Forelimb muscle (tissue), 1 donor: Measurements from ENCODE around the gene ST6GAL2. TPM values are rescaled to one million over a fixed set of nuclear protein-coding genes. Genes with fewer than 3 reads are reported as not detected.

Experiments
- DNase-seq: peaks from one replicate; pipeline ENCODE4 v3.0.0-alpha.2; 2013; ENCODE audit warnings: low read depth
- polyA plus RNA-seq: library from polyadenylated mRNA; unstranded; fragments of 120-200 nt; gene quantifications from one replicate; pipeline ENCODE4 v1.2.1, GENCODE V29; 2013; ENCODE audit not compliant: insufficient read length

Gene ST6GAL2, protein sequence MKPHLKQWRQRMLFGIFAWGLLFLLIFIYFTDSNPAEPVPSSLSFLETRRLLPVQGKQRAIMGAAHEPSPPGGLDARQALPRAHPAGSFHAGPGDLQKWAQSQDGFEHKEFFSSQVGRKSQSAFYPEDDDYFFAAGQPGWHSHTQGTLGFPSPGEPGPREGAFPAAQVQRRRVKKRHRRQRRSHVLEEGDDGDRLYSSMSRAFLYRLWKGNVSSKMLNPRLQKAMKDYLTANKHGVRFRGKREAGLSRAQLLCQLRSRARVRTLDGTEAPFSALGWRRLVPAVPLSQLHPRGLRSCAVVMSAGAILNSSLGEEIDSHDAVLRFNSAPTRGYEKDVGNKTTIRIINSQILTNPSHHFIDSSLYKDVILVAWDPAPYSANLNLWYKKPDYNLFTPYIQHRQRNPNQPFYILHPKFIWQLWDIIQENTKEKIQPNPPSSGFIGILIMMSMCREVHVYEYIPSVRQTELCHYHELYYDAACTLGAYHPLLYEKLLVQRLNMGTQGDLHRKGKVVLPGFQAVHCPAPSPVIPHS
- 2.5 TPM for polyA plus RNA-seq

DNA sequence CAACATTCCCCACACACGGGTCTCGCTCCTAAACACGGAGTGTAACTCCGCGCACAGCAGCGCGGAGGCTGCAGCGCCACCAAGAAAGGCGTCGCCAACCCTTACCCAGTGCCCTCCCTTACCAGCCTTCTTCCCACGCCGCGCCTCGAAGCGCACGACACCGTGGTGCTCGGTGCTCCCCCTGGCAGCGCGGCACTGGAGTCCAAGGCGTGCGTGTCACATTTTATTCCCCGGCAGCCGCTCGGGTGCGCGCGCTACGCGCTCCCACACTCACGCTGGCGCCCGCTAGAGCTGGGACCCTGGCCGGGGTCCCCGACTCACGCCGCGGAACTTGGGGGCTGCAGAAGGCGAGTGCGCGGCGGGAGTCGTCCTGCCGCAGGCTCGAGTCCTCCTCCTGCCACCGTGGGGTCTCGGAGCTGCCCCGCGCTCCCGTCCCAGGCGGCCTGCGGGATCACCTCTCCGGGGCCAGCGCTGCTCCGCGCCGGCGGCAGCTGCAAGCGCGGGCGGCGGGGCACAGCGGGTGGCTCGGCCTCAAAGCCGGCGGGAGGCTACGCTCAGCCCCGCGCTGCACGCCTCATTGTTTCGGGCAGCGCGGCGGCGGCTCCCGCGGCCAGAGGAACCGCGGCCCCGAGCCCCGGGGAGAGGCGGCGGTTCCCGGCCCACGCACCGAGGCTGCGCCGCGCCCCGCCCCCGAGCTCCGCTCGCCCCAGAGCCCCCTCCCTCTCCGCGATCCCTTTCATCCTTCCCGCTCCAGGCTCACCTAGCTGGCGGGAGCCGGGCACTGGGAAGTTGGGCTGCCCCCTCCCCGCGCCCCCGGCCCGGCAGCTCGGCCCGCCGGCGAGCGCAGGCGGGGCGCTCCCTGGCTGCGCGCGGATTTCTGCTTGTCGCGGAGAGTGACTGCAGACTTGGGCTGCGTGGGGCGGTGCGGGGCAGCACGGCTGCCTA is at the start of gene ST6GAL2:
ST6GAL2 (minus strand) TSS at position 197 of the 945 bp plus-strand sequence. CDS start 42,190 bp downstream, outside the sequence.
- DNase-seq, result no peak

DNA sequence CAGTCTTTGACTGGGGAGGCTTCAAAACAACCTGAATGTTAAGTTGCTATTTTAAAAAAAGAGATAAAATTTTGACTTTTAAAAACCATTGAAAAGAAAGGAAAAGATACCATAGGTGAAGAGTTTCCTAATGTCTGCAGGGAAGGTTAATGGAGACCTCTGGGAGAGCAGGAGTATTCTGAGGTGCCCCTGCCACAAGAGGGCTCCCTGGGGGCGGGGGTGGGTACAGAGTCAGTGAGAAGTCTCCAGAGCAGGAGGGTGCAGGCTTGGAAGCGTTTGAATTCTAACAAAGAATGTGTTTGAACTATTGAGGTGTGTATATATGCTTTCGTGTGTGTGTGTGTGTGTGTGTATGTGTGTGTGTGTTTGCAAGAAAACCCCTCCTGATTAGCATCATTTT is 46.7 kb upstream of the ST6GAL2 start:
- DNase-seq, result no peak

DNA sequence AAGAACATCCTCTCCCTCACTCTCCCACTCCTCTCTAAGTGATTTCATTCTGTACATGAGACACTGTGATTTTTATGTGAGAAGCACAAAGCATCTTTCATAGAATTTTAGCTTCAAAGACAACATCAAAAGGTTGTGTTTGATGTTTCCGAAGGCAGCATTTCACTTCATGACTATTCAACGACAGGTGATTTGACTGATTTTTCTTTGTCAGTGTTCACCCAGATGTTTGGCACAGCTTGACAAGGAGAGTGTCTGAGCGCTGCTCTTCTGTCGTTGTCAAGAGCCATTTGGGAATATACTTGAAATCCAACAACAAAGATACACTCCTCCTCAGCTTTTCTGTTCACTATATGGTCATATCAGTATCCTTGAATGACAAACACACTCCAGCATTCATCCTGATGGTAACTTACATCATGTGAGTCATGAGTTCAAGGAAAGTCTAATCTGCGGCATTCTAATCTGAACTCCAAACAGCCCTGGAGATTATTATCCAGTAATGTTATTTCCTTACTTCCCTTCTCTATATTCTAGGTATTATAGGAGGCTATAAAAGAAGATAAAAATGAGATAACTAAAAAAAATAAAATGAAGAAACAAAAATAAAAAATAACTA is 45.9 kb upstream of the ST6GAL2 start:
- no peak for DNase-seq

DNA sequence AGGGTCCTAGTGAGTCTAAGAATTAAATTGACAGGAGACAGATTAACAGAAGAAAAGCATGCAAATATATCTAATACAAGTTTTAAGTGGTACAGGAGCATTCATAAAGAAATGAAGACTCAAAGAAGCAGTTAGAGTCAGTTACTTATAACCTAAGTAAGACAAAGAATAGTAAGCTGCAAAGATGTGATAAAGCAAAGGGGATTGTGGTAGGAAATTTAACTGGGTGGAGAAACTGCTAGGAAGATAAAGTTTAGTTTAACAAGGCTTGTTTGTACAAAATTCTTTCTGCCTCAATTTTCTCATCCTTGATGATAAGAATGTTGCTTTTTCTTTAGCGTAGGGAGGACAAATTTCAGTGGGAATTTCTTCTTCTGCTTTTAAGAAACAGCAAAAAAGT is 35.5 kb upstream of the ST6GAL2 start:
- no peak for DNase-seq

DNA sequence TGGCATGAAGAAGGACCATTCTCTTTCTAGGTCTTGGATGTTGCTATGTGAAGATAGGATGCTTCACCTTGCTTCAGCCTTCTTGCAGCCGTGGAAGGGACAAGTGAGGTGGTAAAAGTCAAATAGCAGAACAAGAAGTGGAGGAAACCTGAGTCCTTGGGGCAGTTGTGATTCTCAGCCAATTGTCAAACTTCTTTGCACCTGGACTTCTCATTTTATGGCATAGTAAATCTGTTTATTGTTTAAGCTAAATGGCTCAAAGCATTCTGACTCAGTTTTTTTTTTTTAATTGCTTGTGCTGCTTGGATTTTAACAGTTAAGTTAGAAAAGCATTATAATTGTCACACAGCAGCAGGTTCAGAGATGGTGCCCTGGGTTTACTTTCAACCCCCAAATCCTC is 33.0 kb upstream of the ST6GAL2 start:
- DNase-seq, result no peak

DNA sequence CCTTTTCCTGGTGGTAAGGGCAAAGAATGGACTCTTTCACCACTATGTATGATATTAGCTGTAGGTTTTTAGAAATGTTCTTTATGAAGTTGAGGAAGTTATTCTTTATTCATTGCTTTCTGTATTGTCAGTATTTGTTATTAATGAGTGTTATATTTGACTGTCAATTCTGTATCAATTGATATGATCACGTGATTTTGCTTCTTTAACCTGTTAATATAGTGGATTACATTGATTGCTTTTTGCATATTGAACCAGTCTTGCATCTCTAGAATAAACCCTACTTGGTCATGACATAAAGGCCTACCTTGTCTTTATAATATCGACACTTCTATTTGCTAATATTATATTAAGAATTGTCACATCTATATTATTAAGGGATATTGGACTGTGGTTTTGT is 18.3 kb upstream of the ST6GAL2 start:
- no peak for DNase-seq

DNA sequence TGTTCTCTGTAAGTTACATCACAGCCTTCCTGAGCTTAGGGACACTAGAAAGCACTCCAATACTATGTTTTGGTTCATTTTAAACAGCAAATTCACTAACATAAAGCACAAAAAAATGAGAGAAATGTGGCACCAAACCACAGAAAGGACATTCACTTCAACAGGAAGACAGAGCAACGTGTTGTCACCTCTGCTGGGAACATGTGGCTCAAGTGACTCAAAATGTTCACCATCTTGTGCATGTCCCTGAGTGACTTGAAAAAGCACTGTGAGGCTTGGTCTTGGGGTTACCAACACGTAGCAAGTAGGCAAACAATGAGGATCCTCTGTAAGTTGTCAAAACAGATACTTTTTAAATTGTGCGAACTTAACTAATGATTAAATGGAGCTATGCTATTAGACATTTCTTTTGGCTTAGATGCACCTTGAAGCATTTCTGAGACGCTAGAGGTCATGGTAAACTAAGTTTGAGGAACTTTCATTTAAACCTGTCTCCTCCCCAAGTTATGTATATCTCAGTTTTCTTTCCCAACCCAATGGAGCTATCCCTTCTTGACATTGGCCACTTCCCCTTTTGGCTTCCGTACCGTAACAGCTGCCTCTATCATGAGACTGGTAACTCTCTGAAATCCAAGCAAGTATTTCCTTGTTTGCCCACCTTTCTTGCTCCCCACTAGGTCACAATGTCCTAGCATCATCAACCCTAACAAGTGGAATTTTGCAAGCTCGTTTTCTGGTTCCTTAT is 14.0 kb upstream of the ST6GAL2 start:
- DNase-seq, result no peak

DNA sequence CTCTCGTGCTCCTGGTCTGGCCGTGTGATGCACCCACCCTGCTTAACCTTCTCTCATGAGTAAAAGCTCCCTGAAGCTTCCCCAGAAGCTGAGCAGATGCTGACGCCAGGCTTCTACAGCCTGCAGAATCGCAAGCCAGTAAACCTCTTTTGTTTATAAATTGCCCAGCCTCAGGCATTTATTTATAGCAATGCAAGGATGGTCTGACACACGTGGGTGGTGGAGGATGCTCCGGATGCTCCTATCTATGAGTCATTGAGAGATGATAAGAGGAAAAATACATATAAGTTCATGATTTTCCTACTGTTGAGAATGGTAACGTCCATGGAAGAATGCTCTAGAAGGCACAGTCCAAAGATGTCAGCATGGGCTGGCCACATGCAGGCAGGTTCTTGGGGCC is 8.6 kb upstream of the ST6GAL2 start:
- no peak for DNase-seq

DNA sequence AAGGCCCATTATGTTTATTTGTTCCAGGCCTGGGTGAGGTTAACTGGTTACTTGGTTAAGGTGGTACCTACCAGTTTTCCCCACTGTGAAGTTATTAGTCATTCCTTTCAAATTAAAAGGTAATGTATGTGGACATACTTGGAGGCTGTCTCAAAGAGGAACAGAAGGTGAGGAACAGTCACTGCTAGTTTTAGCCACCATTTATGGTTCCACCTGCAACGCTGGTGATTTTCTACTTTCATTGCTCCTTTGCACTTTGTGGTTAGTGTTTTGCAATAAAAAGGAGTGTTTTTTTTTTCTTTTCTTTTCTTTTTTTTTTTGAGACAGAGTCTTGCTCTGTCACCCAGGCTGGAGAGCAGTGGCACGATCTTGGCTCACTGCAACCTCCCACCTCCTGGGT is 6.1 kb upstream of the ST6GAL2 start:
- no peak for DNase-seq

DNA sequence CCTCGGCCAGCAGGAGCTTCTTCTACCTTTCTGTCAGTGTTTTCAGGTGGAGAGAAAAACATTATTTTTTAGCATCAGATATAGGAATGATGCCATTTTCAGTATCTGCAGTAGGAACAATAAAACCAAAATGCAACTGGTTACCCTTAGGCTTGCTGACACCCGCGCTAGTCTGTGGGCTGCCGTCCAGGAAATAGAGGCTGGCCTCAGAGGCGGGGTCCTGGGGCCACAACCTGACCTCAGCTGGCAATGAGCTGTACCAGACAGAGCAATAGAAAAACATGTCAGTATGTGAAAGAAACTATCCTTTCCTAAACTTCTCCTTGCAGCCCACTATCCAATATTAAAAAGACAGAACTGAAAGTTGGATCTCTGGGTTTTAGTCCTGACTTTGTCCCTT is 4.6 kb upstream of the ST6GAL2 start:
- DNase-seq, result no peak

DNA sequence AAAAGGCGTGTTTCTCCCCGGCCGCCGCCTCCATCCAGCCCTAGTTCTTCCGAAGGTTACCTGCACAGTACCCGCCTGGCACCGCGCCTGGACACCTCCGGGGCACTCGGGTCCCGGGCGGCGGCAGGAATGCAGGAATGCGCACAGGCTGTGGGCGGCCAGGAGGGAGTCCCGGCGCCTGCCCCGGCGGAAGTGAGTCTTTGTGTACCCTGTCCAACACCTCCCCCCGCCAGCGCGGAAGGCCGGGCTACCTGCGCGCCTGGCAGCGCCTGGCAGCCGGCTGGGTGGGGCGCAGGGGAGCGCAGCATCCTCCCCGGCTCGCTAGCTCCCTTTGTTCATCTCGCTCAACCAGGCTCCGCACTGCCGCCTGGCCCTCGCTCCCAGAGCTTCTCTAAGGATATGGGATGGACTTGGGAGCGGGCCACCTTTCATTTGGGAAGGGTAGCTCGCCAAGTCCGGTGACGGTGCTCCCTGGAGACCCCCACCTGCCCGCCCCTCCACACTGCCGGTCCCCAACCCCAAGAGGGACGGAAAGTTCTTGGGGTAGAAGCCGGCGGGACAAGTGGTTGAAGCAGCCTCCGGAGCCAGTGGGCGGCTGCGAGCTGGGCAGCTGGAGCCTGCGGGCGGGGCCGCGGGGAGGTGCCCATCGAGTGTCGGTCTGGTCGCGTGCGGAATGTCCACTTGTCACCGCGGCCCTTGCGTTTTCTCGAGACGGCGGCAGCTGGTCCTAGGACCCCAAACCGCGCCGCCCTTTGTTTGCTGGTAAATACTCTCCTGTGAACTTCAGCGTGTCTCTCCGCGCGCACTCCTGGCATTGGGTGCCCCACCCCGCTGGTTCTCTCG is 1.2 kb upstream of the ST6GAL2 start:
- no peak for DNase-seq

DNA sequence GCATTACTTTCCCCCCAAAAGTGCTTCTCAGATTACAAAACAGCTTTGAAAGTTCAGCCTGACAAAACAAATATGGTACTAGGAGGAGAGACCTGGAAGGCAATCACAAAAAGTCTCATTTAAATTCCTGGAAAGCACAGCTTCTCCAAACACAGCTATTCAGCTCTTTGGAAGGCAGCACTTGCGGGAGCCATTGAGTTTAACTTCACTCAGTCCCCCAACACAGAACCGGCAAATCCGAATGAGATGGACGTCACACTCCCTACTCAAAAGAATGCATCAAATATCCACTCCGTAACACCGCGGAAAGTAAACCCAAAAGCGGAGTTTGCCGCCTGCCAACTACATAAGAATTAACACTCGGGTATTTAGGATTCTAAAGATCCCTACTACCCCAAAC is 638 bp downstream of the ST6GAL2 start:
- no peak for DNase-seq

DNA sequence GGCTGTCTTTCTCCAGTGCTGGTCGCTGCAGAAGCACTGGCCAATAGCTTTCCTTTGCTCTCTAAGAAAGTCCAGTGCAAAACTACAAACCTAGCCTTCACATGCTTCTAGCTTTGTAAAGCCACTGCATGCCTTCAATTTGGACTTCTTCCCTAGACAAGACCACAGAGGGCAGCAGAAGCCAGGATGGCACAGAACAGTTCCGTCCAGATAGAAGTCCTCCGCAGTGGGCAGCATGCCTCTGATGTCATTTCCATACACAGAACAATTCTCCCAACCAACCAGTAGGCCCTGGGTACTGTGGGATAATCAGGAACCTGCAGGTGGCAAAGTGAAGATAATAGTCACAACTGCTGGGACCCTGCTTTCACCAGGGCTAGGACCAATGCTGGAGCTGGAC is 3.3 kb downstream of the ST6GAL2 start:
- no peak for DNase-seq

DNA sequence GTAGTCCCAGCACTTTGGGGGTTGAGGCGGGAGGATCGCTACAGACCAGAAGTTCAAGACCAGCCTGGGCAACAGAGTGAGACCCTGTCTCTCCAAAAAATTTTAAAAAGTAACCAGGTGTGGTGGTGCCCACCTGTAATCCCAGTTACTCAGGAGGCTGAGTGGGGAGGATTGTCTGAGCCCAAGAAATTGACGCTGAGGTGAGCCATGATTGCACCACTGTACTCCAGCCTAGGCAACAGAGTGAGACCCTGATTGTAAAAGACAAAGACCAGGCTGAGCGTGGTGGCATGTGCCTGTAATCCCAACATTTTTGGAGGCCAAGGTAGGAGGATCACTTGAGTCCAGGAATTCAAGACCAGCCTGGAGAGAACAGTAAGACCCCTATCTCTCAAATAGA is 7.8 kb downstream of the ST6GAL2 start:
- DNase-seq, result no peak

DNA sequence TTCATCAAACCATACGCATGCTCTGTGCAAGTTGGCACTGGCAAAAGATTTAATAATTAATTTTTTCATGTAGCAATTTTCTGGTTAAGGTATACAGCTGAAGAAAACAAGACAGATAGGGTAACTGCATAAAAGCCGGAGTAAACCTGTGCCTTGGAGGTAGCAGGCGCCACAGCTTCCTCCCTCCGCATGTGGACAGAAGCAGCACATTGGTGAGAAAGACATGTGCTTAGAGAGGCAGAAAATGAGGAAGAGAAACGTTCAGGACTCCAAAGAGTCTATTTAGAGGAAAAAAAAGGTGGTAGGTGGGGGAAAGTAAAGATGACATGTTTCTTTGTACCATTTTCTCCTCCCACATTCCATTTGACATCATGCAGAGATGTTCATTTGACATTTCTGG is 9.3 kb downstream of the ST6GAL2 start:
- DNase-seq, result no peak

DNA sequence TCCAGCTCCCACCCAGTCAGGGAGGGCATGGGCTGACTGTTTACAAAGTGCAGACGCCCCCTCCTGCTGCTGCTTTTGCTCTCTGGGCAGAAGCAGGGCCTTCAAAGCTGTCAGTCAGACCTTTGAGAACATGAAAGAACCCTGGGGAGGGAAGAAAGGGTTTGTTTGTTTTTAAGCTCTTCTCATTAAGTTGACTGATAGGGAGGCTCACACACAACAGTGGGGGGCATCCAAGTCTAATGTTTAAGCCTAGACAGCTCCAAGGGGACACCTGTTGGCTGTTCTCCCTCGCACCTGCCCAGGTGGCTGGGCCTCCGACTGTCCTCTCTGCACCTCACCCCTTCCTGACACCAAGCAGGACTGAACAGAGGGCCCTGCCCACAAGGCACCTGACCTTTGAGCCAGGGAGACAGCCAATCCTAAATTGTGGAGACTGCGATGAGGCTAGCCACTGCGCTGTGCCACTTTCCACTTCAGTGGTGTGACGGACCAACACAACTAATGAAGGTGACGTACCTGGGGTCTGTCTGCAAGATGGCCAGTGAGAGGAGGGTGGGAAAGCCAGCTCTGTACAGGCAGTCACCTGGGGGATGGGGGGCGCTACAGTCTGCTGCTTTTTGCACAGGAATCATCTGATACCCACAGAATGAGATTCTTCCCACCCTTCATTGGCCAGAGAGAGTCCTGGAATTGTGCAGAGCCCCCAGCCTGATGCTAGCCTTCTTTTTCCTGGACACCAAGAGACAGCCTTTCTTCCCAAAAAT is 16.3 kb downstream of the ST6GAL2 start:
- no peak for DNase-seq

DNA sequence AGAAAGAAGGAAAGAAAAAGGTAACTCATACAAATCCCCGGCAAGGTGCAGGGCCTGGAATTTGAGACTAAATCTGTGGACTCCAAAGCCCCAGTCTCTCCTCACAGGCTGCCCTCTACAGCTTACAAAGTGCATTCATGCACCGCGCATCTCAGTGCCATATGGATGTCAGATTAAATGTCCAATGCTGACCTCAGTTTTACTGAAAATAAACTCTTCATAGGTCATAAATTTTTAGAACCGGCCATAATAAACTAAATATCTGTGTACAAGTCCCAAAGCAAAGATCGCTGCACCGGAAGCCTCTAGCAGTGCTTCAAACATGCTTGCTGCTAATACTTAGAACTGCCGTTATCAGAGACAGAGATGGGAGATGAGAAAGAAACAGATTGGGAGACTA is 17.7 kb downstream of the ST6GAL2 start:
- no peak for DNase-seq

DNA sequence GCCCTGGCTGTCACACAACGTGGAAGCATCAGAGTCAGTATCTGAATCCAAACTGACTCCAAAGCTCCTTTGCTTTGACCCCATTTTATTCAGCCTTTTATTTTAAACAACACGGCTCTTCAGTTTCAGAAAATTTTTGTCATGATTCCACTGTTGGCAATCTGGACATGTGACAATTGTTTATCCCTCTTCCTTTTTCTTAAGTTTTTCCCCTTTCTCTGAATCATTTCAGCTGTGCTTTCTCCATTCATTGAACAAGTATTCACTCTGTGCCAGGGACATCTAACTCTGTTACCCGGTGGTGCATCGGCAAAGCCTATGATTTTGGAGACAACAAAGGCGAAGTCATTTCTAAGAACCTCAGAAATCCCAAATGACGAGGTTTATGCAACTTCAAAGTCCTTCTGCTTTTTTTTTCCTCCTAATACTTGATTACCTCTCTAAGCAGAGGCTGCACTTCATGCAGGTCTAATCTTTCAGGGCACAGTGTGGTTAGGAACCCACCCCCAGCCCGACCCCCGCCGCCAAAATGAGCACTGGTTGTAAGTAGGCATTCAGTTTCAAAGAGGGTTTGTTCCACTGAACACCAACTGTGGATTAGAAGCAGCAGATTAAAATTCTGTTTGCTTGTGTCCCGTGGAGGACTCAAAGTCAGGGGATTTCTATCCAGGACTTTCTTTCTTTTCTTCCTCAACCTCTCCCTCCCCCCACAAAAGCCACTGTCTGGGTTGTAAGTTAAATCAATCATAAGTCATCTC is 18.6 kb downstream of the ST6GAL2 start:
- DNase-seq, result no peak

DNA sequence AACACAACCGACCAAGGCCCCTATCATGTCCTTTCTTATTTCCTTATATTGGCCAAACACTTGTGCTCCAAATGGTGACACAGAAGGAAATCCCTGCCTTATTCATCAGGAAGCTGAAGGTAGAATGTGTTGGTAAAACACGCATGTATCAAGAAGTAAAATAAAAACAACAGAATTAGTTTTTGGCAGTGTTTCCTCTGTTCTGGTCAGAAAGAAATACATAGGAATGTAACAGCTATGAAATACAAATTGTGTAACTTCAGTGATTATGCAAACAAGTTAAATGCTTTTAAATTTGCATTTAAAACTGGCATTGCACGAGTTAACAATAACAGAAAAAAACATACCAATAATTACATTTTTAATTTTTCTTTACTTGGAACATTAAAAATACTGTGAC is 19.3 kb downstream of the ST6GAL2 start:
- DNase-seq, result no peak
